HFFc6 (cell line): ENCODE data around the gene ZC3H11A. TPM values are rescaled to one million over a fixed set of nuclear protein-coding genes. Genes with fewer than 3 reads are reported as not detected.
A peak's percentile ranks its signal among the peaks of the same experiment; 100 is the strongest.
"Not testable (repeated sequence)": the region's sequence is repeated elsewhere in the genome, so short reads cannot be mapped to it uniquely, and the experiment has no call there.

ENCODE experiments used
- DNase-seq: peaks from one replicate; pipeline ENCODE4 v3.0.0-alpha.2; 2018
- H3K27ac Mint-ChIP-seq: 2 replicates; pipeline ENCODE4 v1.8.0; 2020; ENCODE audit warnings: mild to moderate bottlenecking, mixed read lengths
- H3K27me3 Mint-ChIP-seq: 2 replicates; pipeline ENCODE4 v1.8.0; 2021; ENCODE audit warnings: mild to moderate bottlenecking, moderate library complexity, mixed read lengths; ENCODE audit not compliant: insufficient read depth
- H3K36me3 Mint-ChIP-seq: 2 replicates; pipeline ENCODE4 v1.8.0; 2021; ENCODE audit warnings: low read depth, mixed read lengths
- H3K4me1 Mint-ChIP-seq: 2 replicates; pipeline ENCODE4 v1.8.0; 2020; ENCODE audit warnings: low read depth, mixed read lengths
- H3K4me3 Mint-ChIP-seq: 2 replicates; pipeline ENCODE4 v1.8.0; 2020; ENCODE audit warnings: mild to moderate bottlenecking, moderate library complexity, mixed read lengths
- H3K9me3 Mint-ChIP-seq: 2 replicates; pipeline ENCODE4 v1.8.0; 2020; ENCODE audit warnings: mild to moderate bottlenecking, mixed read lengths
- CTCF ChIP-seq: fragments of 200-600 bp; sonication (generic); IDR thresholded peaks from 2 replicates; pipeline ENCODE4 v1.5.0; 2021; ENCODE audit warnings: antibody characterized with exemption, mild to moderate bottlenecking
- total RNA-seq, 6 experiments: library from RNA; stranded (reverse); fragmentation: NEBNext Ultra II Directional; extraction: Animal tissue kit (Norgen Biotek cat#: 25700); gene quantifications; 2 replicates in 1 of 6; 3 replicates in 5 of 6; pipeline ENCODE4 v1.2.3, GENCODE V29; 2021

ZC3H11A gene
- total RNA-seq, 6 experiments from 2014 or later = 53.7 to 66.3 (median 59.2) TPM

GRCh38 chr1:203828503-203828902 is 33.1 kb downstream of the ZC3H11A start:
- H3K9me3 Mint-ChIP-seq = no peaks in the 10 kb centered on the region
- H3K4me1 Mint-ChIP-seq = peaks cover 25% of the 10 kb centered on the region
- DNase-seq = no peak
- no peak overlapping the region for H3K27ac Mint-ChIP-seq
- H3K4me3 Mint-ChIP-seq = no peak overlapping the region
- H3K27me3 Mint-ChIP-seq = no peaks in the 10 kb centered on the region; the same call in 1 of the 2 replicates
- H3K36me3 Mint-ChIP-seq = peaks cover 32% of the 10 kb centered on the region
- TF ChIP-seq CTCF = no peak

- H3K36me3 Mint-ChIP-seq = peaks cover 38% of the 10 kb centered on the region
- not testable (repeated sequence) for H3K4me3 Mint-ChIP-seq, DNase-seq, H3K27me3 Mint-ChIP-seq, H3K9me3 Mint-ChIP-seq
- peaks cover 25% of the 10 kb centered on the region for H3K4me1 Mint-ChIP-seq
- peak overlapping the region; percentile 32 for H3K27ac Mint-ChIP-seq
Observed at GRCh38 chr1:203829247-203829646, 33.8 kb downstream of the ZC3H11A start.

- TF ChIP-seq CTCF = peak; percentile 40; the same call in 1 of the 2 replicates
- no peaks in the 10 kb centered on the region for H3K27me3 Mint-ChIP-seq
- H3K9me3 Mint-ChIP-seq = no peaks in the 10 kb centered on the region
- no peak overlapping the region for H3K4me3 Mint-ChIP-seq
- H3K27ac Mint-ChIP-seq = no peak overlapping the region
- no peak for DNase-seq
- H3K4me1 Mint-ChIP-seq = peaks cover 9% of the 10 kb centered on the region
- H3K36me3 Mint-ChIP-seq = peaks cover 39% of the 10 kb centered on the region
Observed at GRCh38 chr1:203835476-203835875, 40.1 kb downstream of the ZC3H11A start.

GRCh38 chr1:203839081-203839480 is 43.7 kb downstream of the ZC3H11A start:
- Mint-ChIP-seq H3K4me1 (peaks cover 9% of the 10 kb centered on the region), H3K4me3 (no peak overlapping the region), H3K9me3 (no peaks in the 10 kb centered on the region), H3K27me3 (no peaks in the 10 kb centered on the region), H3K27ac (peak overlapping the region; percentile 74), H3K36me3 (peaks cover 48% of the 10 kb centered on the region)
- TF ChIP-seq CTCF = no peak
- peak; percentile 38 for DNase-seq

- no peaks in the 10 kb centered on the region for H3K9me3 Mint-ChIP-seq
- TF ChIP-seq CTCF = no peak
- DNase-seq = no peak
- H3K4me1 Mint-ChIP-seq = peaks cover 9% of the 10 kb centered on the region
- peaks cover 41% of the 10 kb centered on the region for H3K36me3 Mint-ChIP-seq
- no peaks in the 10 kb centered on the region for H3K27me3 Mint-ChIP-seq
- H3K27ac Mint-ChIP-seq = no peak overlapping the region
- no peak overlapping the region for H3K4me3 Mint-ChIP-seq
Observed at GRCh38 chr1:203840208-203840808, 44.9 kb downstream of the ZC3H11A start.

GRCh38 chr1:203842559-203842876 is 47.1 kb downstream of the ZC3H11A start:
- DNase-seq = no peak
- no peak for TF ChIP-seq CTCF
- peaks cover 39% of the 10 kb centered on the region for H3K36me3 Mint-ChIP-seq
- no peak overlapping the region for H3K27ac Mint-ChIP-seq
- H3K4me3 Mint-ChIP-seq = no peak overlapping the region
- H3K4me1 Mint-ChIP-seq = peaks cover 9% of the 10 kb centered on the region
- no peaks in the 10 kb centered on the region for H3K27me3 Mint-ChIP-seq
- no peaks in the 10 kb centered on the region for H3K9me3 Mint-ChIP-seq
